WTC11 (cell line): ENCODE results near the gene MSANTD1. TPM values are rescaled to one million over a fixed set of nuclear protein-coding genes. Genes with fewer than 3 reads are reported as not detected.

Experiments used
- ATAC-seq: fragments of 200-7000 bp; cut with Tn5 transposase; 2 replicates; pipeline ENCODE4 v1.10.0; 2021; ENCODE audit warnings: mild to moderate bottlenecking, moderate library complexity
- CTCF ChIA-PET: fragments of 300-600 bp; sonication (Branson Sonifier 250); formaldehyde crosslinking; loops from one replicate; lab custom pipeline; 2021; ENCODE audit warnings: antibody characterized with exemption; lab: Charles Lee
- POLR2A ChIA-PET: fragments of 350-600 bp; sonication (Branson Sonifier 250); formaldehyde crosslinking; loops from one replicate; lab custom pipeline; 2021; ENCODE audit warnings: antibody characterized with exemption; lab: Charles Lee
- DNase-seq: peaks from one replicate; pipeline ENCODE4 v3.0.0; 2021; ENCODE audit warnings: low spot score
- H3K27ac Mint-ChIP-seq: 2 replicates; pipeline ENCODE4 v1.8.0; 2021; ENCODE audit warnings: mixed read lengths
- H3K27me3 Mint-ChIP-seq: 2 replicates; pipeline ENCODE4 v1.8.0; 2021; ENCODE audit warnings: low read depth, mild to moderate bottlenecking, moderate library complexity, mixed read lengths
- H3K36me3 Mint-ChIP-seq: 2 replicates; pipeline ENCODE4 v1.8.0; 2021; ENCODE audit warnings: mixed read lengths
- H3K4me1 Mint-ChIP-seq: 2 replicates; pipeline ENCODE4 v1.8.0; 2022; ENCODE audit warnings: mixed read lengths
- H3K4me3 Mint-ChIP-seq: 2 replicates; pipeline ENCODE4 v1.8.0; 2021; ENCODE audit warnings: mild to moderate bottlenecking, moderate library complexity, mixed read lengths
- H3K9me3 Mint-ChIP-seq: 2 replicates; pipeline ENCODE4 v1.8.0; 2021; ENCODE audit warnings: mixed read lengths
- FOXJ3 ChIP-seq: sonication (generic); formaldehyde crosslinking; IDR thresholded peaks from 2 replicates; pipeline ENCODE4 v1.9.0; 2021; ENCODE audit warnings: missing genetic modification reagents, mild to moderate bottlenecking, borderline replicate concordance
- FOXP1 ChIP-seq: sonication (generic); formaldehyde crosslinking; IDR thresholded peaks from 2 replicates; pipeline ENCODE4 v1.8.0; 2022; ENCODE audit warnings: missing genetic modification reagents, mild to moderate bottlenecking, moderate library complexity, borderline replicate concordance
- JAZF1 ChIP-seq: fragments of 250-450 bp; sonication (Bioruptor Pico); IDR thresholded peaks from 2 replicates; pipeline ENCODE4 v1.9.0; 2021; ENCODE audit warnings: moderate library complexity, mild to moderate bottlenecking, inconsistent platforms
- MYBL2 ChIP-seq: sonication (generic); formaldehyde crosslinking; IDR thresholded peaks from 2 replicates; pipeline ENCODE4 v1.8.1; 2023; ENCODE audit warnings: mild to moderate bottlenecking, moderate library complexity, missing genetic modification reagents
- TCF7 ChIP-seq: sonication (generic); formaldehyde crosslinking; IDR thresholded peaks from 2 replicates; pipeline ENCODE4 v1.8.0; 2022; ENCODE audit warnings: mild to moderate bottlenecking, low read depth, missing genetic modification reagents, moderate library complexity
- TP53 ChIP-seq: sonication (generic); formaldehyde crosslinking; IDR thresholded peaks from 2 replicates; pipeline ENCODE4 v1.8.1; 2023; ENCODE audit warnings: mild to moderate bottlenecking, missing genetic modification reagents
- ZNF263 ChIP-seq: sonication (generic); formaldehyde crosslinking; IDR thresholded peaks from 2 replicates; pipeline ENCODE4 v1.8.1; 2022; ENCODE audit warnings: low read depth, mild to moderate bottlenecking, moderate library complexity, missing genetic modification reagents
- ZNF317 ChIP-seq: sonication (generic); formaldehyde crosslinking; IDR thresholded peaks from 2 replicates; pipeline ENCODE4 v1.8.1; 2023; ENCODE audit warnings: low read depth, mild to moderate bottlenecking, moderate library complexity, missing genetic modification reagents, borderline replicate concordance
- ZNF396 ChIP-seq: fragments of 250-450 bp; sonication (Bioruptor Pico); IDR thresholded peaks from 2 replicates; pipeline ENCODE4 v1.8.0; 2021; ENCODE audit warnings: mild to moderate bottlenecking, moderate library complexity, borderline replicate concordance
- total RNA-seq: library from RNA; stranded (reverse); gene quantifications from 3 replicates; pipeline ENCODE4 v1.2.3, GENCODE V29; 2021
- TF ChIP-seq, protein P1 (sequence below): sonication (generic); formaldehyde crosslinking; IDR thresholded peaks from 2 replicates; pipeline ENCODE4 v1.8.1; 2023; ENCODE audit warnings: mild to moderate bottlenecking, moderate library complexity, missing genetic modification reagents
- TF ChIP-seq, protein P2 (sequence below): sonication (generic); formaldehyde crosslinking; IDR thresholded peaks from 2 replicates; pipeline ENCODE4 v1.8.0; 2022; ENCODE audit warnings: mild to moderate bottlenecking, missing genetic modification reagents
- TF ChIP-seq, protein P3 (sequence below): sonication (generic); formaldehyde crosslinking; IDR thresholded peaks from 2 replicates; pipeline ENCODE4 v1.8.1; 2022; ENCODE audit warnings: low read depth, mild to moderate bottlenecking, moderate library complexity, missing genetic modification reagents, borderline replicate concordance
- TF ChIP-seq, protein P4 (sequence below): fragments of 250-450 bp; sonication (Bioruptor Pico); IDR thresholded peaks from 2 replicates; pipeline ENCODE4 v1.9.0; 2021; ENCODE audit warnings: mild to moderate bottlenecking, borderline replicate concordance
- TF ChIP-seq, protein P5 (sequence below): fragments of 250-450 bp; sonication (Bioruptor Pico); IDR thresholded peaks from 2 replicates; pipeline ENCODE4 v1.9.0; 2021; ENCODE audit warnings: mild to moderate bottlenecking
- TF ChIP-seq, protein P6 (sequence below): sonication (generic); formaldehyde crosslinking; IDR thresholded peaks from 2 replicates; pipeline ENCODE4 v1.8.1; 2023; ENCODE audit warnings: mild to moderate bottlenecking, missing genetic modification reagents
- TF ChIP-seq, protein P7 (sequence below): fragments of 250-450 bp; sonication (Bioruptor Pico); IDR thresholded peaks from 2 replicates; pipeline ENCODE4 v1.9.0; 2021; ENCODE audit warnings: mild to moderate bottlenecking
- TF ChIP-seq, protein P8 (sequence below): fragments of 250-450 bp; sonication (Bioruptor Pico); IDR thresholded peaks from 2 replicates; pipeline ENCODE4 v2.1.2; 2022; ENCODE audit warnings: mild to moderate bottlenecking, moderate library complexity

Gene MSANTD1
- total RNA-seq, 1 experiment from 2014 or later: 0.98 TPM

DNA sequence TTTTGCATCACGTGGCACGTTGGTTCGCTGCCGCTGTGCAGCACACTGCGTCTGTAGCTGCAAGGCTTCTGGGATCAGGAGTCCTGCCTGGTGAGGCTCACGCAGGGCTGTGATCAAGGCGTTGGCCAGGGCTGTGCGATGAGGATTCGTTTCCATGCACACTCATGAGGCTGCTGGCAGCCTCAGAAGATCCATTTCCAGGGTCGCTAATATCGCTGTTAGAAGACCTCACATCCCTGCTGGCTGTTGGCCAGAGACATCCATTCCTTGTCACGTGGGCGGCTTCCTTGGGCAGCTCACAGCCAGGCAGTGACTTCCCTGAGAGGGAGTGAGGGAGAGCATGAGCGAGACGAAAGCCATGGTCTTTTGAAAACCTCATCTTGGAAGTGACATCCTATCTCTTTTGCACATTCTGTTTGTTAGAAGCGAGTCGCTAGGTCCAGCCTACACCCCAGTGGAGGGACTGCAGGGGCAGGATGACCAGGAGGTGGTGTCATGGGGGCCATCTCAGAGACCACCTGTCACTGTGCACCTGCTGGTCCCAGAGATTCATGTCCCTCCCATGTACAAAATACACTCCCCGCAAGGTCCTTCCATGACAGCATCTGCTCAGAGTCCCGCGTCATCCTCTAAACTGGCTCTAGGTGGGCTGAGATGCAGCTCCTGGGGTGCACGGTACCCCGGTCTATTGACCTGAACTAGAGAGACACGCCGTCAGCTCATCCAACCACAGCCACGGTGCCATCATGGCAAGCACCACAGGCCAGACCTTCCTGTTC lies 56.1 kb downstream of the MSANTD1 start:
- POLR2A ChIA-PET: no interaction called here
- DNase-seq (peak; percentile 3), ATAC-seq (no peak)
- CTCF ChIA-PET: interaction anchor here (1.8 to 8.1 kb wide), 2 partner anchors 13 to 19 kb away, joined by 6 to 85 read pairs; no protein-coding TSS in a partner anchor
- Mint-ChIP-seq H3K27me3 (no peaks in the 10 kb centered on the region), H3K36me3 (no peaks in the 10 kb centered on the region), H3K27ac (peak overlapping the region; percentile 62; the same call in 1 of the 2 replicates), H3K4me1 (peaks cover 54% of the 10 kb centered on the region), H3K9me3 (no peaks in the 10 kb centered on the region), H3K4me3 (no peak overlapping the region)
- TF ChIP-seq, protein P1, sequence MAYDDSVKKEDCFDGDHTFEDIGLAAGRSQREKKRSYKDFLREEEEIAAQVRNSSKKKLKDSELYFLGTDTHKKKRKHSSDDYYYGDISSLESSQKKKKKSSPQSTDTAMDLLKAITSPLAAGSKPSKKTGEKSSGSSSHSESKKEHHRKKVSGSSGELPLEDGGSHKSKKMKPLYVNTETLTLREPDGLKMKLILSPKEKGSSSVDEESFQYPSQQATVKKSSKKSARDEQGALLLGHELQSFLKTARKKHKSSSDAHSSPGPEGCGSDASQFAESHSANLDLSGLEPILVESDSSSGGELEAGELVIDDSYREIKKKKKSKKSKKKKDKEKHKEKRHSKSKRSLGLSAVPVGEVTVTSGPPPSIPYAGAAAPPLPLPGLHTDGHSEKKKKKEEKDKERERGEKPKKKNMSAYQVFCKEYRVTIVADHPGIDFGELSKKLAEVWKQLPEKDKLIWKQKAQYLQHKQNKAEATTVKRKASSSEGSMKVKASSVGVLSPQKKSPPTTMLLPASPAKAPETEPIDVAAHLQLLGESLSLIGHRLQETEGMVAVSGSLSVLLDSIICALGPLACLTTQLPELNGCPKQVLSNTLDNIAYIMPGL: no peak
- TF ChIP-seq, protein P2, sequence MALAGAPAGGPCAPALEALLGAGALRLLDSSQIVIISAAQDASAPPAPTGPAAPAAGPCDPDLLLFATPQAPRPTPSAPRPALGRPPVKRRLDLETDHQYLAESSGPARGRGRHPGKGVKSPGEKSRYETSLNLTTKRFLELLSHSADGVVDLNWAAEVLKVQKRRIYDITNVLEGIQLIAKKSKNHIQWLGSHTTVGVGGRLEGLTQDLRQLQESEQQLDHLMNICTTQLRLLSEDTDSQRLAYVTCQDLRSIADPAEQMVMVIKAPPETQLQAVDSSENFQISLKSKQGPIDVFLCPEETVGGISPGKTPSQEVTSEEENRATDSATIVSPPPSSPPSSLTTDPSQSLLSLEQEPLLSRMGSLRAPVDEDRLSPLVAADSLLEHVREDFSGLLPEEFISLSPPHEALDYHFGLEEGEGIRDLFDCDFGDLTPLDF (CRISPR knock-in tag): no peak
- TF ChIP-seq TP53 (CRISPR knock-in tag): no peak
- TF ChIP-seq, protein P3, sequence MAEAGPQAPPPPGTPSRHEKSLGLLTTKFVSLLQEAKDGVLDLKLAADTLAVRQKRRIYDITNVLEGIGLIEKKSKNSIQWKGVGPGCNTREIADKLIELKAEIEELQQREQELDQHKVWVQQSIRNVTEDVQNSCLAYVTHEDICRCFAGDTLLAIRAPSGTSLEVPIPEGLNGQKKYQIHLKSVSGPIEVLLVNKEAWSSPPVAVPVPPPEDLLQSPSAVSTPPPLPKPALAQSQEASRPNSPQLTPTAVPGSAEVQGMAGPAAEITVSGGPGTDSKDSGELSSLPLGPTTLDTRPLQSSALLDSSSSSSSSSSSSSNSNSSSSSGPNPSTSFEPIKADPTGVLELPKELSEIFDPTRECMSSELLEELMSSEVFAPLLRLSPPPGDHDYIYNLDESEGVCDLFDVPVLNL: no peak
- no peak for TF ChIP-seq ZNF263
- TF ChIP-seq, protein P4, sequence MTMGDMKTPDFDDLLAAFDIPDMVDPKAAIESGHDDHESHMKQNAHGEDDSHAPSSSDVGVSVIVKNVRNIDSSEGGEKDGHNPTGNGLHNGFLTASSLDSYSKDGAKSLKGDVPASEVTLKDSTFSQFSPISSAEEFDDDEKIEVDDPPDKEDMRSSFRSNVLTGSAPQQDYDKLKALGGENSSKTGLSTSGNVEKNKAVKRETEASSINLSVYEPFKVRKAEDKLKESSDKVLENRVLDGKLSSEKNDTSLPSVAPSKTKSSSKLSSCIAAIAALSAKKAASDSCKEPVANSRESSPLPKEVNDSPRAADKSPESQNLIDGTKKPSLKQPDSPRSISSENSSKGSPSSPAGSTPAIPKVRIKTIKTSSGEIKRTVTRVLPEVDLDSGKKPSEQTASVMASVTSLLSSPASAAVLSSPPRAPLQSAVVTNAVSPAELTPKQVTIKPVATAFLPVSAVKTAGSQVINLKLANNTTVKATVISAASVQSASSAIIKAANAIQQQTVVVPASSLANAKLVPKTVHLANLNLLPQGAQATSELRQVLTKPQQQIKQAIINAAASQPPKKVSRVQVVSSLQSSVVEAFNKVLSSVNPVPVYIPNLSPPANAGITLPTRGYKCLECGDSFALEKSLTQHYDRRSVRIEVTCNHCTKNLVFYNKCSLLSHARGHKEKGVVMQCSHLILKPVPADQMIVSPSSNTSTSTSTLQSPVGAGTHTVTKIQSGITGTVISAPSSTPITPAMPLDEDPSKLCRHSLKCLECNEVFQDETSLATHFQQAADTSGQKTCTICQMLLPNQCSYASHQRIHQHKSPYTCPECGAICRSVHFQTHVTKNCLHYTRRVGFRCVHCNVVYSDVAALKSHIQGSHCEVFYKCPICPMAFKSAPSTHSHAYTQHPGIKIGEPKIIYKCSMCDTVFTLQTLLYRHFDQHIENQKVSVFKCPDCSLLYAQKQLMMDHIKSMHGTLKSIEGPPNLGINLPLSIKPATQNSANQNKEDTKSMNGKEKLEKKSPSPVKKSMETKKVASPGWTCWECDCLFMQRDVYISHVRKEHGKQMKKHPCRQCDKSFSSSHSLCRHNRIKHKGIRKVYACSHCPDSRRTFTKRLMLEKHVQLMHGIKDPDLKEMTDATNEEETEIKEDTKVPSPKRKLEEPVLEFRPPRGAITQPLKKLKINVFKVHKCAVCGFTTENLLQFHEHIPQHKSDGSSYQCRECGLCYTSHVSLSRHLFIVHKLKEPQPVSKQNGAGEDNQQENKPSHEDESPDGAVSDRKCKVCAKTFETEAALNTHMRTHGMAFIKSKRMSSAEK (CRISPR knock-in tag): no peak
- no peak for TF ChIP-seq MYBL2 (CRISPR knock-in tag)
- TF ChIP-seq FOXJ3 (CRISPR knock-in tag): no peak
- TF ChIP-seq JAZF1: no peak
- TF ChIP-seq TCF7 (CRISPR knock-in tag): no peak
- TF ChIP-seq, protein P5, sequence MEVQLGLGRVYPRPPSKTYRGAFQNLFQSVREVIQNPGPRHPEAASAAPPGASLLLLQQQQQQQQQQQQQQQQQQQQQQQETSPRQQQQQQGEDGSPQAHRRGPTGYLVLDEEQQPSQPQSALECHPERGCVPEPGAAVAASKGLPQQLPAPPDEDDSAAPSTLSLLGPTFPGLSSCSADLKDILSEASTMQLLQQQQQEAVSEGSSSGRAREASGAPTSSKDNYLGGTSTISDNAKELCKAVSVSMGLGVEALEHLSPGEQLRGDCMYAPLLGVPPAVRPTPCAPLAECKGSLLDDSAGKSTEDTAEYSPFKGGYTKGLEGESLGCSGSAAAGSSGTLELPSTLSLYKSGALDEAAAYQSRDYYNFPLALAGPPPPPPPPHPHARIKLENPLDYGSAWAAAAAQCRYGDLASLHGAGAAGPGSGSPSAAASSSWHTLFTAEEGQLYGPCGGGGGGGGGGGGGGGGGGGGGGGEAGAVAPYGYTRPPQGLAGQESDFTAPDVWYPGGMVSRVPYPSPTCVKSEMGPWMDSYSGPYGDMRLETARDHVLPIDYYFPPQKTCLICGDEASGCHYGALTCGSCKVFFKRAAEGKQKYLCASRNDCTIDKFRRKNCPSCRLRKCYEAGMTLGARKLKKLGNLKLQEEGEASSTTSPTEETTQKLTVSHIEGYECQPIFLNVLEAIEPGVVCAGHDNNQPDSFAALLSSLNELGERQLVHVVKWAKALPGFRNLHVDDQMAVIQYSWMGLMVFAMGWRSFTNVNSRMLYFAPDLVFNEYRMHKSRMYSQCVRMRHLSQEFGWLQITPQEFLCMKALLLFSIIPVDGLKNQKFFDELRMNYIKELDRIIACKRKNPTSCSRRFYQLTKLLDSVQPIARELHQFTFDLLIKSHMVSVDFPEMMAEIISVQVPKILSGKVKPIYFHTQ: no peak
- TF ChIP-seq ZNF396 (CRISPR knock-in tag): no peak
- TF ChIP-seq, protein P6, sequence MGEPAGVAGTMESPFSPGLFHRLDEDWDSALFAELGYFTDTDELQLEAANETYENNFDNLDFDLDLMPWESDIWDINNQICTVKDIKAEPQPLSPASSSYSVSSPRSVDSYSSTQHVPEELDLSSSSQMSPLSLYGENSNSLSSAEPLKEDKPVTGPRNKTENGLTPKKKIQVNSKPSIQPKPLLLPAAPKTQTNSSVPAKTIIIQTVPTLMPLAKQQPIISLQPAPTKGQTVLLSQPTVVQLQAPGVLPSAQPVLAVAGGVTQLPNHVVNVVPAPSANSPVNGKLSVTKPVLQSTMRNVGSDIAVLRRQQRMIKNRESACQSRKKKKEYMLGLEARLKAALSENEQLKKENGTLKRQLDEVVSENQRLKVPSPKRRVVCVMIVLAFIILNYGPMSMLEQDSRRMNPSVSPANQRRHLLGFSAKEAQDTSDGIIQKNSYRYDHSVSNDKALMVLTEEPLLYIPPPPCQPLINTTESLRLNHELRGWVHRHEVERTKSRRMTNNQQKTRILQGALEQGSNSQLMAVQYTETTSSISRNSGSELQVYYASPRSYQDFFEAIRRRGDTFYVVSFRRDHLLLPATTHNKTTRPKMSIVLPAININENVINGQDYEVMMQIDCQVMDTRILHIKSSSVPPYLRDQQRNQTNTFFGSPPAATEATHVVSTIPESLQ: no peak
- no peak for TF ChIP-seq ZNF317 (CRISPR knock-in tag)
- TF ChIP-seq, protein P7, sequence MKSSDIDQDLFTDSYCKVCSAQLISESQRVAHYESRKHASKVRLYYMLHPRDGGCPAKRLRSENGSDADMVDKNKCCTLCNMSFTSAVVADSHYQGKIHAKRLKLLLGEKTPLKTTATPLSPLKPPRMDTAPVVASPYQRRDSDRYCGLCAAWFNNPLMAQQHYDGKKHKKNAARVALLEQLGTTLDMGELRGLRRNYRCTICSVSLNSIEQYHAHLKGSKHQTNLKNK: no peak
- TF ChIP-seq FOXP1: no peak
- TF ChIP-seq, protein P8, sequence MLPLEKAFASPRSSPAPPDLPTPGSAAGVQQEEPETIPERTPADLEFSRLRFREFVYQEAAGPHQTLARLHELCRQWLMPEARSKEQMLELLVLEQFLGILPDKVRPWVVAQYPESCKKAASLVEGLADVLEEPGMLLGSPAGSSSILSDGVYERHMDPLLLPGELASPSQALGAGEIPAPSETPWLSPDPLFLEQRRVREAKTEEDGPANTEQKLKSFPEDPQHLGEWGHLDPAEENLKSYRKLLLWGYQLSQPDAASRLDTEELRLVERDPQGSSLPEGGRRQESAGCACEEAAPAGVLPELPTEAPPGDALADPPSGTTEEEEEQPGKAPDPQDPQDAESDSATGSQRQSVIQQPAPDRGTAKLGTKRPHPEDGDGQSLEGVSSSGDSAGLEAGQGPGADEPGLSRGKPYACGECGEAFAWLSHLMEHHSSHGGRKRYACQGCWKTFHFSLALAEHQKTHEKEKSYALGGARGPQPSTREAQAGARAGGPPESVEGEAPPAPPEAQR (CRISPR knock-in tag): no peak
